MM.1S (cell line): ENCODE data around the gene NOL4L.

Experiments used
- DNase-seq: peaks from one replicate; pipeline ENCODE4 v3.0.0-alpha.2; 2015
- H2AFZ ChIP-seq: fragments of 300-600 bp; sonication (generic); 2 replicates; pipeline ENCODE4 v1.6.0; 2016; ENCODE audit warnings: antibody characterized with exemption, low read length
- H3F3A ChIP-seq: fragments of 300-600 bp; sonication (generic); 2 replicates; pipeline ENCODE4 v1.6.1; 2016; ENCODE audit warnings: mild to moderate bottlenecking, antibody characterized with exemption, low read length, moderate library complexity, mixed read lengths; ENCODE audit not compliant: insufficient read depth
- H3K27ac ChIP-seq: fragments of 300-600 bp; sonication (generic); 2 replicates; pipeline ENCODE4 v1.5.1; 2016; ENCODE audit warnings: mild to moderate bottlenecking, low read length
- H3K27me3 ChIP-seq: fragments of 300-600 bp; sonication (generic); replicated peaks from 2 replicates; pipeline ENCODE4 v1.6.0; 2016; ENCODE audit warnings: low read length; ENCODE audit not compliant: insufficient read depth
- H3K36me3 ChIP-seq: fragments of 300-600 bp; sonication (generic); replicated peaks from 2 replicates; pipeline ENCODE4 v1.6.1; 2016; ENCODE audit warnings: mild to moderate bottlenecking, low read length, mixed read lengths; ENCODE audit not compliant: insufficient read depth
- H3K4me1 ChIP-seq: fragments of 300-600 bp; sonication (generic); 2 replicates; pipeline ENCODE4 v1.6.1; 2016; ENCODE audit warnings: low read length, mixed read lengths
- H3K4me2 ChIP-seq: fragments of 300-600 bp; sonication (generic); 2 replicates; pipeline ENCODE4 v1.6.0; 2016; ENCODE audit warnings: low read depth, low read length
- H3K4me3 ChIP-seq: fragments of 300-600 bp; sonication (generic); 2 replicates; pipeline ENCODE4 v1.5.1; 2016; ENCODE audit warnings: low read length, mixed read lengths
- H3K79me2 ChIP-seq: fragments of 300-600 bp; sonication (generic); 2 replicates; pipeline ENCODE4 v1.6.1; 2016; ENCODE audit warnings: mixed run types, low read length, mixed read lengths
- H3K9ac ChIP-seq: fragments of 300-600 bp; sonication (generic); 2 replicates; pipeline ENCODE4 v1.6.1; 2016; ENCODE audit warnings: low read length, mixed read lengths
- H3K9me2 ChIP-seq: fragments of 300-600 bp; sonication (generic); replicated peaks from 2 replicates; pipeline ENCODE4 v1.6.1; 2016; ENCODE audit warnings: mild to moderate bottlenecking, low read length, mixed read lengths; ENCODE audit not compliant: insufficient read depth
- H3K9me3 ChIP-seq: fragments of 300-600 bp; sonication (generic); replicated peaks from 2 replicates; pipeline ENCODE4 v1.6.1; 2016; ENCODE audit warnings: mild to moderate bottlenecking, low read length, mixed read lengths; ENCODE audit not compliant: insufficient read depth
- H4K20me1 ChIP-seq: fragments of 300-600 bp; sonication (generic); 2 replicates; pipeline ENCODE4 v1.6.1; 2016; ENCODE audit warnings: mild to moderate bottlenecking, low read length, moderate library complexity, mixed read lengths; ENCODE audit not compliant: insufficient read depth
- EZH2 ChIP-seq: fragments of 300-600 bp; sonication (generic); optimal IDR thresholded peaks from 2 replicates; pipeline ENCODE3; 2017; ENCODE audit warnings: low read depth, mild to moderate bottlenecking, antibody characterized with exemption, low read length, mixed read lengths
- EZH2phosphoT487 ChIP-seq: fragments of 300-600 bp; sonication (generic); IDR thresholded peaks from 2 replicates; pipeline ENCODE4 v1.6.1; 2018; ENCODE audit warnings: antibody characterized with exemption, low read length
- TF ChIP-seq, protein P1 (sequence below): fragments of 300-600 bp; sonication (generic); IDR thresholded peaks from 2 replicates; pipeline ENCODE4 v1.5.1; 2016; ENCODE audit warnings: antibody characterized with exemption, low read length, mixed read lengths

The NOL4L gene

DNA sequence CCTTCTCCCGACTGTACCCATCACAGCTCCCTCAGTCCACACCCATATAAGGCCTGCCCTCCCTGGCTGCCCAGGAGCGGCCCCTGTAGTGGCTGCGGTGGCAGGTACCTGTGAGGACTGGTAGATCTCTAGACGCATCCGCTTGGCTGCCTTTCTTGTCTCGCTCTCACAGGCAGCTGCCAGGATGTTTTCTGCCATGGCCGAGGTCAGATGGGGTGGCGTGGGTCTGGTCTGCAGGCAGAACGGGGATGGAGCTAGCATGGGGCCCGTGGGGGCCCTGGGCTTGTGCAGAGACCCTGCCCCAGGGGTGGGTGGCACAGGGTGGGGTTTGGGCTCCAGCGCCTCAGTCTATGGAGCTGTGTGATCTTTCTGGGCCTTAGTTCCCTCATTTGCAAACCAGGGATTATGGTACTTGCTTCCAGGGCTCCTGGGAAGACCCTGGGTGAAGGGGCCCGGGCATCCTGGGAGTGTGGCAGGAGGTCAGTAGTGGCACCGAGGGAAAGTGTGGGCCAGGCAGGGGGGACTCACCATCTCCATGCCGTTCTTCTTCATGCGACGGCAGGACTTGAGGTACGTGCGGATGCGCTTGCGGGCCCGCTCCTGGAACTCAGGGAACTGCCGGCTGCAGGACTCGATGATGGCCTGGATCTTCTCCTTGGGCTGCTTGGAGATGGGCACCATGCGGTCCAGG, 132.2 kb downstream of the NOL4L start:
- Histone ChIP-seq H3K27me3 (no peaks in the 10 kb centered on the region), H4K20me1 (no peaks in the 10 kb centered on the region), H3K27ac (no peak overlapping the region), H3F3A (no peaks in the 10 kb centered on the region), H3K9ac (no peak overlapping the region), H3K79me2 (no peaks in the 10 kb centered on the region), H3K4me3 (no peak overlapping the region), H3K4me2 (no peak overlapping the region), H3K36me3 (no peaks in the 10 kb centered on the region), H3K9me3 (no peaks in the 10 kb centered on the region), H3K9me2 (no peaks in the 10 kb centered on the region), H3K4me1 (no peaks in the 10 kb centered on the region), H2AFZ (no peak overlapping the region)
- TF ChIP-seq, protein P1, sequence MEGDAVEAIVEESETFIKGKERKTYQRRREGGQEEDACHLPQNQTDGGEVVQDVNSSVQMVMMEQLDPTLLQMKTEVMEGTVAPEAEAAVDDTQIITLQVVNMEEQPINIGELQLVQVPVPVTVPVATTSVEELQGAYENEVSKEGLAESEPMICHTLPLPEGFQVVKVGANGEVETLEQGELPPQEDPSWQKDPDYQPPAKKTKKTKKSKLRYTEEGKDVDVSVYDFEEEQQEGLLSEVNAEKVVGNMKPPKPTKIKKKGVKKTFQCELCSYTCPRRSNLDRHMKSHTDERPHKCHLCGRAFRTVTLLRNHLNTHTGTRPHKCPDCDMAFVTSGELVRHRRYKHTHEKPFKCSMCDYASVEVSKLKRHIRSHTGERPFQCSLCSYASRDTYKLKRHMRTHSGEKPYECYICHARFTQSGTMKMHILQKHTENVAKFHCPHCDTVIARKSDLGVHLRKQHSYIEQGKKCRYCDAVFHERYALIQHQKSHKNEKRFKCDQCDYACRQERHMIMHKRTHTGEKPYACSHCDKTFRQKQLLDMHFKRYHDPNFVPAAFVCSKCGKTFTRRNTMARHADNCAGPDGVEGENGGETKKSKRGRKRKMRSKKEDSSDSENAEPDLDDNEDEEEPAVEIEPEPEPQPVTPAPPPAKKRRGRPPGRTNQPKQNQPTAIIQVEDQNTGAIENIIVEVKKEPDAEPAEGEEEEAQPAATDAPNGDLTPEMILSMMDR: no peak
- TF ChIP-seq EZH2 (no peak), EZH2phosphoT487 (no peak)
- DNase-seq: no peak

- Histone ChIP-seq H3K27me3 (no peaks in the 10 kb centered on the region), H3K9me3 (no peaks in the 10 kb centered on the region), H2AFZ (no peak overlapping the region), H3K36me3 (no peaks in the 10 kb centered on the region), H3K4me3 (no peak overlapping the region), H3F3A (no peaks in the 10 kb centered on the region), H3K4me2 (no peak overlapping the region), H3K9ac (no peak overlapping the region), H3K4me1 (no peaks in the 10 kb centered on the region), H3K79me2 (no peaks in the 10 kb centered on the region), H3K9me2 (no peaks in the 10 kb centered on the region), H4K20me1 (no peaks in the 10 kb centered on the region), H3K27ac (no peak overlapping the region)
- DNase-seq: no peak
- no peak for TF ChIP-seq EZH2
- TF ChIP-seq, protein P1: no peak
- TF ChIP-seq EZH2phosphoT487: no peak
Observed at GRCh38 chr20:32451682-32452461, 133.3 kb downstream of the NOL4L start.

DNA sequence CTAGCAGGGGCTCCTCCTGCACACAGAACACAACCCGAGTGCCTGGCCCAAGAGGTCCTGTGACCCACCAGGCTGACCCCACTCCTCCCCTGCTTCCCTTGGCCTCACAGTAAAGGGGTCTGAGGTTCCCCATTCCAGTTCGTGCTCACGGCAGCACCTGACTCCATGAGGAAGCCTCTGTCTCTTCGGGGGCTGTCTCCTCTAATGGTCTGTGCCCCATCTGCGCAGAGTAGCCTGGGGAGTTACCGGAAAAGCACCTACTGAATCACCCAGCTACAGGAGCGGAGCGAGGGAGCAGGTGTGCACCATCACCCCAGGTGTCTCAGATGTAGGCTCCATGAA, 133.8 kb downstream of the NOL4L start:
- no peak for TF ChIP-seq EZH2phosphoT487
- TF ChIP-seq, protein P1: no peak
- no peak for TF ChIP-seq EZH2
- Histone ChIP-seq H3K27ac (no peak overlapping the region), H3F3A (no peaks in the 10 kb centered on the region), H3K4me1 (no peaks in the 10 kb centered on the region), H2AFZ (no peak overlapping the region), H3K9me3 (no peaks in the 10 kb centered on the region), H3K4me3 (no peak overlapping the region), H3K79me2 (no peaks in the 10 kb centered on the region), H3K36me3 (no peaks in the 10 kb centered on the region), H3K27me3 (no peaks in the 10 kb centered on the region), H3K9me2 (no peaks in the 10 kb centered on the region), H4K20me1 (no peaks in the 10 kb centered on the region), H3K4me2 (no peak overlapping the region), H3K9ac (no peak overlapping the region)
- DNase-seq: no peak
